NCI-H1417 treated with DMSO at 0.1 percent for 48 hours (cell line): ENCODE data around the gene TICAM2.

Source experiments
- DNase-seq: peaks from one replicate; lab custom pipeline; 2025; lab: John Stamatoyannopoulos, UW

Gene TICAM2

GRCh38 chr5:115531787-115532367 lies 70.4 kb downstream of the TICAM2 start:
- no peak for DNase-seq

GRCh38 chr5:115531380-115531779 lies 70.9 kb downstream of the TICAM2 start:
- no peak for DNase-seq

- DNase-seq = no peak
These were observed 71.9 kb downstream of the TICAM2 start for GRCh38 chr5:115530426-115530825.
